LNCaP clone FGC (cell line): ENCODE results near the gene CNTN5.

Experiments
- DNase-seq: peaks from one replicate; pipeline ENCODE4 v3.0.0-alpha.2; 2011; ENCODE audit warnings: low read depth
- H3K4me3 ChIP-seq: 2 replicates; pipeline ENCODE4 v1.5.1; 2011; ENCODE audit warnings: mild to moderate bottlenecking, low read depth, low read length, control low read depth
- CTCF ChIP-seq: IDR thresholded peaks from 2 replicates; pipeline ENCODE4 v1.5.1; 2012; ENCODE audit warnings: mild to moderate bottlenecking; ENCODE audit not compliant: control insufficient read depth, insufficient read depth; ENCODE audit errors: extremely low read depth

CNTN5 gene

GRCh38 chr11:99184146-99184545, 163.4 kb downstream of the CNTN5 start:
- TF ChIP-seq CTCF: no peak
- H3K4me3 ChIP-seq: no peak overlapping the region
- DNase-seq: no peak

- TF ChIP-seq CTCF: no peak
- no peak for DNase-seq
- H3K4me3 ChIP-seq: no peak overlapping the region
These were observed 167.5 kb downstream of the CNTN5 start for GRCh38 chr11:99188221-99188620.

GRCh38 chr11:99192716-99193115, 172.0 kb downstream of the CNTN5 start:
- no peak for TF ChIP-seq CTCF
- no peak overlapping the region for H3K4me3 ChIP-seq
- DNase-seq: no peak

- no peak for TF ChIP-seq CTCF
- no peak overlapping the region for H3K4me3 ChIP-seq
- no peak for DNase-seq
These were observed 176.7 kb downstream of the CNTN5 start for GRCh38 chr11:99197477-99197876.

GRCh38 chr11:99198215-99198614, 177.5 kb downstream of the CNTN5 start:
- H3K4me3 ChIP-seq: no peak overlapping the region
- no peak for DNase-seq
- no peak for TF ChIP-seq CTCF

- TF ChIP-seq CTCF: no peak
- DNase-seq: no peak
- H3K4me3 ChIP-seq: no peak overlapping the region
These were observed 178.6 kb downstream of the CNTN5 start for GRCh38 chr11:99199341-99199740.

- no peak for TF ChIP-seq CTCF
- H3K4me3 ChIP-seq: no peak overlapping the region
- no peak for DNase-seq
These were observed 180.0 kb downstream of the CNTN5 start for GRCh38 chr11:99200720-99201119.
